ENCODE data around the gene FRMD8. TPM values are rescaled to one million over a fixed set of nuclear protein-coding genes. Genes with fewer than 3 reads are reported as not detected.

The FRMD8 gene
- total and polyA plus RNA-seq, 2 experiments from 2014 or later: 32.6 to 64.6 TPM

GRCh38 chr11:65430406-65431217 lies 44.2 kb downstream of the FRMD8 start:
- H3K4me1 ChIP-seq (ENCODE audit: low read depth): peaks cover 35% of the 10 kb centered on the region
- no peak overlapping the region for H3K4me3 ChIP-seq
- H3K27ac ChIP-seq: peak overlapping the region; percentile 14
- peaks cover 7% of the 10 kb centered on the region for H3K36me3 ChIP-seq
- no peaks in the 10 kb centered on the region for H3K27me3 ChIP-seq
- H3K9me3 ChIP-seq (ENCODE audit: low read depth): no peaks in the 10 kb centered on the region
- no peak for TF ChIP-seq CTCF (IDR thresholded peaks at IDR 0.05; ENCODE audit: low read depth, low read length)
- peak in 1 of 2 donors; percentile 73 for DNase-seq (ENCODE audit: low read depth in 1 of 2, low spot score in 1 of 2)

- peak in 1 of 2 donors; percentile 57 for DNase-seq (ENCODE audit: low read depth in 1 of 2, low spot score in 1 of 2)
- no peak for TF ChIP-seq CTCF (IDR thresholded peaks at IDR 0.05; ENCODE audit: low read depth, low read length)
- no peak overlapping the region for H3K27ac ChIP-seq
- peaks cover 27% of the 10 kb centered on the region for H3K4me1 ChIP-seq (ENCODE audit: low read depth)
- peaks cover 7% of the 10 kb centered on the region for H3K36me3 ChIP-seq
- no peak overlapping the region for H3K4me3 ChIP-seq
- no peaks in the 10 kb centered on the region for H3K9me3 ChIP-seq (ENCODE audit: low read depth)
- H3K27me3 ChIP-seq: no peaks in the 10 kb centered on the region
Observed at GRCh38 chr11:65431451-65432099, 45.1 kb downstream of the FRMD8 start.

GRCh38 chr11:65432100-65432650 lies 45.7 kb downstream of the FRMD8 start:
- TF ChIP-seq CTCF (IDR thresholded peaks at IDR 0.05; ENCODE audit: low read depth, low read length): no peak
- H3K36me3 ChIP-seq: peaks cover 7% of the 10 kb centered on the region
- peak in 1 of 2 donors; percentile 30 for DNase-seq (ENCODE audit: low read depth in 1 of 2, low spot score in 1 of 2)
- H3K27me3 ChIP-seq: no peaks in the 10 kb centered on the region
- H3K27ac ChIP-seq: no peak overlapping the region
- no peaks in the 10 kb centered on the region for H3K9me3 ChIP-seq (ENCODE audit: low read depth)
- H3K4me1 ChIP-seq (ENCODE audit: low read depth): peaks cover 21% of the 10 kb centered on the region
- no peak overlapping the region for H3K4me3 ChIP-seq

GRCh38 chr11:65432686-65433582 lies 46.5 kb downstream of the FRMD8 start:
- H3K36me3 ChIP-seq: peaks cover 7% of the 10 kb centered on the region
- no peak overlapping the region for H3K27ac ChIP-seq
- no peak overlapping the region for H3K4me3 ChIP-seq
- H3K27me3 ChIP-seq: no peaks in the 10 kb centered on the region
- no peaks in the 10 kb centered on the region for H3K9me3 ChIP-seq (ENCODE audit: low read depth)
- TF ChIP-seq CTCF (IDR thresholded peaks at IDR 0.05; ENCODE audit: low read depth, low read length): peak; percentile 15
- peaks cover 16% of the 10 kb centered on the region for H3K4me1 ChIP-seq (ENCODE audit: low read depth)
- DNase-seq (ENCODE audit: low read depth in 1 of 2, low spot score in 1 of 2): peak; percentile 38 to 64

- DNase-seq (ENCODE audit: low read depth in 1 of 2, low spot score in 1 of 2): no peak
- Histone ChIP-seq H3K27ac (no peak overlapping the region), H3K27me3 (no peaks in the 10 kb centered on the region), H3K9me3 (ENCODE audit: low read depth) (no peaks in the 10 kb centered on the region), H3K4me1 (ENCODE audit: low read depth) (peaks cover 15% of the 10 kb centered on the region), H3K4me3 (no peak overlapping the region), H3K36me3 (peaks cover 7% of the 10 kb centered on the region)
- TF ChIP-seq CTCF (IDR thresholded peaks at IDR 0.05; ENCODE audit: low read depth, low read length): no peak
Observed at GRCh38 chr11:65433657-65434056, 47.2 kb downstream of the FRMD8 start.

Data from cardiac muscle cell (in vitro differentiated cells and primary cell).